NCI-H1092 treated with DMSO at 0.1 percent for 48 hours (cell line): ENCODE data around the gene CDC37.

Experiments
- DNase-seq: peaks from one replicate; lab custom pipeline; 2025; lab: John Stamatoyannopoulos, UW

Gene CDC37

GRCh38 chr19:10403137-10404021 is at the start of gene CDC37:
Gene CDC37 (minus strand): TSS chr19:10403542. CDS start chr19:10403479, 63 bp downstream.
- peak; percentile 93 for DNase-seq

GRCh38 chr19:10450853-10451609 is 47.7 kb upstream of the CDC37 start:
- DNase-seq, result no peak

- no peak for DNase-seq
Measured at GRCh38 chr19:10450191-10450852, 47.0 kb upstream of the CDC37 start.

- DNase-seq, result no peak
Measured at GRCh38 chr19:10449037-10449436, 45.7 kb upstream of the CDC37 start.

- DNase-seq, result no peak
Measured at GRCh38 chr19:10442698-10443097, 39.4 kb upstream of the CDC37 start.

GRCh38 chr19:10439588-10439987 is 36.2 kb upstream of the CDC37 start:
- no peak for DNase-seq

GRCh38 chr19:10433131-10433536 is 29.8 kb upstream of the CDC37 start:
- no peak for DNase-seq

- no peak for DNase-seq
Measured at GRCh38 chr19:10432736-10433130, 29.4 kb upstream of the CDC37 start.

- no peak for DNase-seq
Measured at GRCh38 chr19:10431943-10432735, 28.8 kb upstream of the CDC37 start.

- no peak for DNase-seq
Measured at GRCh38 chr19:10431254-10431942, 28.1 kb upstream of the CDC37 start.

- no peak for DNase-seq
Measured at GRCh38 chr19:10430505-10431253, 27.3 kb upstream of the CDC37 start.

- no peak for DNase-seq
Measured at GRCh38 chr19:10428996-10429381, 25.6 kb upstream of the CDC37 start.

- DNase-seq, result no peak
Measured at GRCh38 chr19:10427169-10427568, 23.8 kb upstream of the CDC37 start.

GRCh38 chr19:10424011-10424637 is 20.8 kb upstream of the CDC37 start:
- DNase-seq, result peak; percentile 36

- DNase-seq, result no peak
Measured at GRCh38 chr19:10422846-10423245, 19.5 kb upstream of the CDC37 start.

- DNase-seq, result no peak
Measured at GRCh38 chr19:10422046-10422461, 18.7 kb upstream of the CDC37 start.

GRCh38 chr19:10421240-10422045 is 18.1 kb upstream of the CDC37 start:
- no peak for DNase-seq

- DNase-seq, result no peak
Measured at GRCh38 chr19:10420444-10421239, 17.3 kb upstream of the CDC37 start, which contains the start of gene PDE4A. Gene PDE4A (plus strand): TSS chr19:10420538. CDS start chr19:10420765, 227 bp downstream.
